HepG2 (cell line): ENCODE results near the gene PAGE5. TPM values are rescaled to one million over a fixed set of nuclear protein-coding genes. Genes with fewer than 3 reads are reported as not detected.

ENCODE experiments used
- ATAC-seq: fragments of 200-7000 bp; cut with Tn5 transposase; 3 replicates; pipeline ENCODE4 v1.9.1; 2020; ENCODE audit warnings: mild to moderate bottlenecking, moderate library complexity
- BruUV-seq: library from RNA; stranded (reverse); fragments of 400-500 nt; replicated peaks from 2 replicates; lab custom pipeline; 2021; lab: Mats Ljungman, UMichigan
- CTCF ChIA-PET: fragments of 300-600 bp; formaldehyde crosslinking; extraction: SDS; loops from one replicate; lab custom pipeline; 2021; ENCODE audit warnings: low total read pairs, inconsistent platforms, low intra/inter-chr PET ratio; lab: Yijun Ruan, JAX
- POLR2A ChIA-PET: fragments of 350-600 bp; sonication (Branson Sonifier 250); formaldehyde crosslinking; loops from one replicate; lab custom pipeline; 2020; ENCODE audit warnings: antibody characterized with exemption, inconsistent platforms; lab: Yijun Ruan, JAX
- DNase-seq: peaks from one replicate; pipeline ENCODE4 v3.0.0-alpha.2; 2015; ENCODE audit warnings: low spot score
- FAIRE-seq: peaks from 3 replicates; lab custom pipeline; 2011; peaks lifted over from hg19 to GRCh38; lab: Jason Lieb, UNC
- H2AFZ ChIP-seq: one replicate; pipeline ENCODE4 v1.6.1; 2011; ENCODE audit warnings: low read length, inconsistent platforms
- H3K27ac ChIP-seq: fragments of 300-600 bp; 3 replicates; pipeline ENCODE4 v1.8.0; 2011; ENCODE audit warnings: mixed run types, mild to moderate bottlenecking, mixed read lengths, low read length, inconsistent platforms; ENCODE audit not compliant: insufficient read depth; ENCODE audit errors: extremely low read length
- H3K27me3 ChIP-seq, 2 experiments: fragments of 200-600 bp in 1 of 2; 2 replicates in 1 of 2; 3 replicates in 1 of 2; pipeline versions ENCODE4 v1.6.0 to v1.8.0; 2011; ENCODE audit warnings: low read length in 2 of 2, mild to moderate bottlenecking in 2 of 2, moderate library complexity in 2 of 2, inconsistent platforms in 1 of 2; ENCODE audit not compliant: insufficient read depth in 2 of 2, control insufficient read depth in 1 of 2
- H3K36me3 ChIP-seq, 2 experiments: fragments of 200-600 bp in 1 of 2; replicated peaks in 1 of 2; 2 replicates in 1 of 2; 3 replicates in 1 of 2; pipeline versions ENCODE4 v1.5.1 to v1.8.0; 2011; ENCODE audit warnings: low read length in 2 of 2, inconsistent platforms in 1 of 2; ENCODE audit not compliant: insufficient read depth in 2 of 2, control insufficient read depth in 1 of 2
- H3K4me1 ChIP-seq: 2 replicates; pipeline ENCODE4 v1.5.1; 2012; ENCODE audit warnings: low read length, inconsistent platforms; ENCODE audit not compliant: insufficient read depth
- H3K4me2 ChIP-seq: 2 replicates; pipeline ENCODE4 v1.6.0; 2011; ENCODE audit warnings: low read depth, low read length, inconsistent platforms
- H3K4me3 ChIP-seq, 3 experiments: fragments of 200-600 bp in 1 of 3; sonication (generic), shearing (Covaris generic) in 1 of 3; replicated peaks in 1 of 3; 2 replicates each; pipeline ENCODE4 v1.5.1; 2011 to 2016; ENCODE audit warnings: low read length in 3 of 3, inconsistent platforms in 2 of 3, low read depth in 2 of 3, mild to moderate bottlenecking in 2 of 3, control low read depth in 1 of 3, mixed read lengths in 1 of 3; ENCODE audit not compliant: insufficient read depth in 1 of 3
- H3K79me2 ChIP-seq: one replicate; pipeline ENCODE4 v1.6.1; 2011; ENCODE audit warnings: low read length, inconsistent platforms; ENCODE audit not compliant: insufficient read depth
- H3K9ac ChIP-seq: 2 replicates; pipeline ENCODE4 v1.6.0; 2011; ENCODE audit warnings: mild to moderate bottlenecking, low read depth, low read length, inconsistent platforms; ENCODE audit not compliant: insufficient read depth
- H3K9me3 ChIP-seq: 2 replicates; pipeline ENCODE4 v1.5.1; 2012; ENCODE audit warnings: mild to moderate bottlenecking, low read length
- H4K20me1 ChIP-seq: 2 replicates; pipeline ENCODE4 v1.6.0; 2011; ENCODE audit warnings: inconsistent platforms, mild to moderate bottlenecking, low read length, moderate library complexity; ENCODE audit not compliant: insufficient read depth
- E2F2 ChIP-seq: sonication (generic); formaldehyde crosslinking; IDR thresholded peaks from 2 replicates; pipeline ENCODE4 v1.4.0; 2020; ENCODE audit warnings: missing genetic modification reagents, borderline replicate concordance
- GABPA ChIP-seq, 2 experiments: IDR thresholded peaks; 2 replicates each; pipeline ENCODE4 v1.6.1; 2011 to 2016; ENCODE audit warnings: low read depth in 2 of 2, low read length in 1 of 2, missing biosample characterization in 1 of 2, missing genetic modification characterization in 1 of 2
- HMG20A ChIP-seq: IDR thresholded peaks from 2 replicates; pipeline ENCODE4 v1.6.1; 2016; ENCODE audit warnings: borderline replicate concordance
- MED8 ChIP-seq: sonication (generic); formaldehyde crosslinking; IDR thresholded peaks from 2 replicates; pipeline ENCODE4 v1.8.1; 2023; ENCODE audit warnings: mild to moderate bottlenecking, missing genetic modification reagents; ENCODE audit not compliant: insufficient replicate concordance
- MYC ChIP-seq: sonication (generic); formaldehyde crosslinking; IDR thresholded peaks from 2 replicates; pipeline ENCODE4 v1.9.0; 2021; ENCODE audit warnings: missing genetic modification reagents, borderline replicate concordance
- NCOA2 ChIP-seq: sonication (generic); formaldehyde crosslinking; IDR thresholded peaks from 2 replicates; pipeline ENCODE4 v1.8.0; 2022; ENCODE audit warnings: inconsistent platforms
- NFATC3 ChIP-seq: sonication (generic); formaldehyde crosslinking; IDR thresholded peaks from 2 replicates; pipeline ENCODE4 v1.5.1; 2020; ENCODE audit warnings: mild to moderate bottlenecking, missing genetic modification reagents
- SALL2 ChIP-seq: sonication (generic); formaldehyde crosslinking; IDR thresholded peaks from 2 replicates; pipeline ENCODE4 v1.8.1; 2023; ENCODE audit warnings: mild to moderate bottlenecking, missing genetic modification reagents, inconsistent platforms
- ZBTB2 ChIP-seq: sonication (generic); formaldehyde crosslinking; IDR thresholded peaks from 2 replicates; pipeline ENCODE4 v1.8.0; 2022; ENCODE audit warnings: low read depth, missing genetic modification reagents
- ZNF124 ChIP-seq: sonication (generic); formaldehyde crosslinking; IDR thresholded peaks from 2 replicates; pipeline ENCODE4 v1.4.0; 2020; ENCODE audit warnings: missing genetic modification reagents
- ZNF235 ChIP-seq: sonication (generic); formaldehyde crosslinking; IDR thresholded peaks from 2 replicates; pipeline ENCODE4 v1.8.1; 2023; ENCODE audit warnings: mild to moderate bottlenecking, missing genetic modification reagents, borderline replicate concordance
- ZNF275 ChIP-seq: sonication (generic); formaldehyde crosslinking; IDR thresholded peaks from 2 replicates; pipeline ENCODE4 v1.8.0; 2022; ENCODE audit warnings: missing genetic modification reagents, mild to moderate bottlenecking, inconsistent platforms, borderline replicate concordance
- ZNF615 ChIP-seq: sonication (generic); formaldehyde crosslinking; IDR thresholded peaks from 2 replicates; pipeline ENCODE4 v1.5.0; 2020; ENCODE audit warnings: mild to moderate bottlenecking, missing genetic modification reagents, borderline replicate concordance
- WGBS: methylation state at CpG from one replicate; pipeline ENCODE4 v1.1.6; 2017; ENCODE audit warnings: low lambda C conversion rate; 5-methylcytosine and 5-hydroxymethylcytosine counted together
- in situ Hi-C: cut with HindIII; loops from 2 replicates; pipeline ENCODE4 v1.10.0; 2017; ENCODE audit warnings: low pct_unique_long_range_greater_than_20kb; ENCODE audit not compliant: extremely low pct_ligation_motif_present
- intact Hi-C: fragments of 100-400 bp; cut with micrococcal nuclease; formaldehyde crosslinking; loops from one replicate; pipeline ENCODE4 v1.10.0; 2022; ENCODE audit not compliant: unreplicated experiment
- polyA plus RNA-seq, 8 experiments: library from polyadenylated mRNA; depleted of rRNA in 3 of 8; stranded (reverse) in 7 of 8; unstranded in 1 of 8; fragments of >200 nt; fragmentation: Illumina TruSeq in 4 of 8; extraction: Trizol in 4 of 8; gene quantifications; 2 replicates each; pipeline versions ENCODE4 v1.2.1 to v1.2.3, GENCODE V29; 2011 to 2016; ENCODE audit warnings: low read depth in 4 of 8, missing spikeins in 1 of 8, mixed read lengths in 1 of 8; ENCODE audit not compliant: insufficient read depth in 1 of 8
- total RNA-seq, 5 experiments: library from RNA; depleted of rRNA; stranded (reverse); fragments of >200 nt; fragmentation: Illumina TruSeq; extraction: Trizol; gene quantifications; 2 replicates each; pipeline ENCODE4 v1.2.3, GENCODE V29; 2016; ENCODE audit warnings: low read depth in 1 of 5
- TF ChIP-seq, protein P1 (sequence below): sonication (generic); formaldehyde crosslinking; IDR thresholded peaks from 2 replicates; pipeline ENCODE4 v1.8.1; 2022; ENCODE audit warnings: low read depth, mild to moderate bottlenecking, missing genetic modification reagents
- TF ChIP-seq, protein P2 (sequence below): sonication (generic); formaldehyde crosslinking; conservative IDR thresholded peaks from 2 replicates; pipeline ENCODE4 v1.5.0; 2020; ENCODE audit warnings: missing genetic modification reagents

PAGE5 gene
- total and polyA plus RNA-seq, 2 of the 13 experiments (the other 11 are each of a cell fraction or from before 2014, with no cell fraction given), result not detected

- no peaks in the 10 kb centered on the region for H3K36me3 ChIP-seq
- WGBS, result 0% methylated on average over 2 of the region's 2 CpGs
- H2AFZ ChIP-seq, result no peak overlapping the region
- BruUV-seq, result no TSS peak
- H3K4me1 ChIP-seq, result no peaks in the 10 kb centered on the region
- no peak overlapping the region for H3K9ac ChIP-seq
- no peak overlapping the region for H3K4me3 ChIP-seq
- no peak overlapping the region for H3K4me2 ChIP-seq
- FAIRE-seq (no peak), DNase-seq (no peak), ATAC-seq (no peak)
- intact Hi-C loops, result no loop called here
- in situ Hi-C loops, result no loop called here
- no peaks in the 10 kb centered on the region for H3K79me2 ChIP-seq
- CTCF ChIA-PET, result no interaction called here
- POLR2A ChIA-PET, result no interaction called here
- no peak overlapping the region for H3K27ac ChIP-seq
- H3K27me3 ChIP-seq, result no peaks in the 10 kb centered on the region
- H4K20me1 ChIP-seq, result no peaks in the 10 kb centered on the region
- no peaks in the 10 kb centered on the region for H3K9me3 ChIP-seq
- TF ChIP-seq, protein P1, sequence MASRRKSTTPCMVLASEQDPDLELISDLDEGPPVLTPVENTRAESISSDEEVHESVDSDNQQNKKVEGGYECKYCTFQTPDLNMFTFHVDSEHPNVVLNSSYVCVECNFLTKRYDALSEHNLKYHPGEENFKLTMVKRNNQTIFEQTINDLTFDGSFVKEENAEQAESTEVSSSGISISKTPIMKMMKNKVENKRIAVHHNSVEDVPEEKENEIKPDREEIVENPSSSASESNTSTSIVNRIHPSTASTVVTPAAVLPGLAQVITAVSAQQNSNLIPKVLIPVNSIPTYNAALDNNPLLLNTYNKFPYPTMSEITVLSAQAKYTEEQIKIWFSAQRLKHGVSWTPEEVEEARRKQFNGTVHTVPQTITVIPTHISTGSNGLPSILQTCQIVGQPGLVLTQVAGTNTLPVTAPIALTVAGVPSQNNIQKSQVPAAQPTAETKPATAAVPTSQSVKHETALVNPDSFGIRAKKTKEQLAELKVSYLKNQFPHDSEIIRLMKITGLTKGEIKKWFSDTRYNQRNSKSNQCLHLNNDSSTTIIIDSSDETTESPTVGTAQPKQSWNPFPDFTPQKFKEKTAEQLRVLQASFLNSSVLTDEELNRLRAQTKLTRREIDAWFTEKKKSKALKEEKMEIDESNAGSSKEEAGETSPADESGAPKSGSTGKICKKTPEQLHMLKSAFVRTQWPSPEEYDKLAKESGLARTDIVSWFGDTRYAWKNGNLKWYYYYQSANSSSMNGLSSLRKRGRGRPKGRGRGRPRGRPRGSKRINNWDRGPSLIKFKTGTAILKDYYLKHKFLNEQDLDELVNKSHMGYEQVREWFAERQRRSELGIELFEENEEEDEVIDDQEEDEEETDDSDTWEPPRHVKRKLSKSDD, result no peak
- TF ChIP-seq, protein P2, sequence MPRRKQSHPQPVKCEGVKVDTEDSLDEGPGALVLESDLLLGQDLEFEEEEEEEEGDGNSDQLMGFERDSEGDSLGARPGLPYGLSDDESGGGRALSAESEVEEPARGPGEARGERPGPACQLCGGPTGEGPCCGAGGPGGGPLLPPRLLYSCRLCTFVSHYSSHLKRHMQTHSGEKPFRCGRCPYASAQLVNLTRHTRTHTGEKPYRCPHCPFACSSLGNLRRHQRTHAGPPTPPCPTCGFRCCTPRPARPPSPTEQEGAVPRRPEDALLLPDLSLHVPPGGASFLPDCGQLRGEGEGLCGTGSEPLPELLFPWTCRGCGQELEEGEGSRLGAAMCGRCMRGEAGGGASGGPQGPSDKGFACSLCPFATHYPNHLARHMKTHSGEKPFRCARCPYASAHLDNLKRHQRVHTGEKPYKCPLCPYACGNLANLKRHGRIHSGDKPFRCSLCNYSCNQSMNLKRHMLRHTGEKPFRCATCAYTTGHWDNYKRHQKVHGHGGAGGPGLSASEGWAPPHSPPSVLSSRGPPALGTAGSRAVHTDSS (CRISPR knock-in tag), result no peak
- TF ChIP-seq MYC (CRISPR knock-in tag) (no peak), SALL2 (CRISPR knock-in tag) (no peak), NFATC3 (CRISPR knock-in tag) (no peak), ZNF235 (CRISPR knock-in tag) (no peak), MED8 (CRISPR knock-in tag) (no peak), GABPA (IDR thresholded peaks at IDR 0.05; ENCODE audit: low read depth, low read length) (no peak), GABPA (CRISPR knock-in tag; IDR thresholded peaks at IDR 0.05; ENCODE audit: low read depth) (no peak), E2F2 (CRISPR knock-in tag) (no peak), ZNF124 (CRISPR knock-in tag) (no peak), ZBTB2 (CRISPR knock-in tag) (no peak), ZNF275 (CRISPR knock-in tag) (no peak), ZNF615 (CRISPR knock-in tag) (no peak), HMG20A (CRISPR knock-in tag) (no peak), NCOA2 (CRISPR knock-in tag) (no peak)
These were observed 40.7 kb downstream of the PAGE5 start for GRCh38 chrX:55260806-55261205.
